ENCODE results near the gene KAT2A. TPM values are rescaled to one million over a fixed set of nuclear protein-coding genes. Genes with fewer than 3 reads are reported as not detected.

The KAT2A gene
- total RNA-seq, 2 experiments from 2014 or later = 25.7 to 26.7 TPM

Other genes with a start within 250 kb of the KAT2A start
- gene ACLY, start 202.4 kb downstream of the KAT2A start, total RNA-seq = 100 to 1,000 TPM; 177 to 183 TPM
- gene ODAD4, start 190.8 kb downstream of the KAT2A start, total RNA-seq = 1 to 10 TPM; 1.7 to 2.0 TPM
- gene CNP, start 154.6 kb downstream of the KAT2A start, total RNA-seq = 10 to 100 TPM; 89.8 to 91.0 TPM
- 10 to 100 TPM; 88.7 to 95.1 TPM for gene DNAJC7, start 103.9 kb downstream of the KAT2A start, total RNA-seq
- 10 to 100 TPM; 21.3 to 22.7 TPM for gene NKIRAS2, start 101.3 kb downstream of the KAT2A start, total RNA-seq
- under 1 TPM in 1 of 2 experiments, not detected in 1; 0.05 TPM for gene C17orf113, start 70.8 kb downstream of the KAT2A start, total RNA-seq
- gene ZNF385C, start 22.9 kb downstream of the KAT2A start, total RNA-seq = not detected
- gene DHX58, start 8.7 kb downstream of the KAT2A start, total RNA-seq = 10 to 100 TPM; 97.0 to 97.3 TPM
- gene HSPB9, start 1.4 kb upstream of the KAT2A start, total RNA-seq = under 1 TPM in 1 of 2 experiments, not detected in 1; 0.18 TPM
- gene RAB5C, start 33.6 kb upstream of the KAT2A start, total RNA-seq = 10 to 100 TPM; 95.8 to 97.3 TPM
- under 1 TPM; 0.05 to 0.08 TPM for gene KCNH4, start 59.8 kb upstream of the KAT2A start, total RNA-seq
- gene HCRT, start 64.1 kb upstream of the KAT2A start, total RNA-seq = not detected
- gene GHDC, start 73.1 kb upstream of the KAT2A start, total RNA-seq = 10 to 100 TPM; 17.3 to 19.1 TPM
- 100 to 1,000 TPM; 163 to 171 TPM for gene STAT5B, start 155.0 kb upstream of the KAT2A start, total RNA-seq
- 10 to 100 TPM; 88.4 to 96.7 TPM for gene STAT5A, start 167.1 kb upstream of the KAT2A start, total RNA-seq